Fibroblast of lung (primary cell): Measurements from ENCODE around the gene GET3.

ENCODE experiments used
- CTCF ChIP-seq, 2 donors: IDR thresholded peaks in 1 of 2; conservative IDR thresholded peaks in 1 of 2; 1 replicate in 1 of 2; 2 replicates in 1 of 2; pipeline ENCODE4 v1.5.1; 2011 to 2012; ENCODE audit warnings: low read length in 2 of 2, control low read depth in 1 of 2, inconsistent platforms in 1 of 2, low read depth in 1 of 2, mild to moderate bottlenecking in 1 of 2
- EZH2 ChIP-seq: IDR thresholded peaks from 2 replicates; pipeline ENCODE4 v1.5.1; 2012; ENCODE audit warnings: low read length, control low read depth, mild to moderate bottlenecking; ENCODE audit errors: missing control alignments

- TF ChIP-seq CTCF (conservative IDR thresholded peaks at IDR 0.05 in 1 of 2, IDR thresholded peaks at IDR 0.05 in 1 of 2; ENCODE audit: low read depth in 1 of 2, low read length in 2 of 2), result no peak
- TF ChIP-seq EZH2, result no peak
These were observed 16.2 kb upstream of the GET3 start for GRCh38 chr19:12720851-12721655.
